GM21786 (cell line): Measurements from ENCODE around the gene IL5.
"Not testable (repeated sequence)": the region's sequence is repeated elsewhere in the genome, so short reads cannot be mapped to it uniquely, and the experiment has no call there.

Experiments used
- ATAC-seq: cut with Tn5 transposase; IDR thresholded peaks from one replicate; pipeline ENCODE4 v1.9.1; 2021; ENCODE audit not compliant: unreplicated experiment

IL5 gene

DNA sequence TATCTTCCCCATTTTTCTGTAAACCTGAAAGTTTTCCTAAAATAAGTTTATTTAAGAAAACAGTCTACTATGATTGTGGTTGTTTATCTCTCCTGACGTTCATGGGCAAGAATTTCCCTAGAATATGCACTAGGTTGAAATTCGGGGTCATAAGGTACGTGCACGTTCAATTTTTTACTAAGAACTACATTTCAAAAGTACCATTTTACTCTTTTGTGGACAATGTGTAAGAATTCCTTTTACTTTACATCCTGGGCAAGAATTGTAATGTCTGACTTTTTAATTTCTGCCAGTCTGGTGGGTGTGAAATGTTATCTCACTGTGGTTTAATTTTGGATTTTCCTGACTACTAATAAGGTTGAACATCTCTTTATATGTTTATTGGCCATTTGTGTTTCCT lies 12.4 kb downstream of the IL5 start:
- no peak for ATAC-seq

DNA sequence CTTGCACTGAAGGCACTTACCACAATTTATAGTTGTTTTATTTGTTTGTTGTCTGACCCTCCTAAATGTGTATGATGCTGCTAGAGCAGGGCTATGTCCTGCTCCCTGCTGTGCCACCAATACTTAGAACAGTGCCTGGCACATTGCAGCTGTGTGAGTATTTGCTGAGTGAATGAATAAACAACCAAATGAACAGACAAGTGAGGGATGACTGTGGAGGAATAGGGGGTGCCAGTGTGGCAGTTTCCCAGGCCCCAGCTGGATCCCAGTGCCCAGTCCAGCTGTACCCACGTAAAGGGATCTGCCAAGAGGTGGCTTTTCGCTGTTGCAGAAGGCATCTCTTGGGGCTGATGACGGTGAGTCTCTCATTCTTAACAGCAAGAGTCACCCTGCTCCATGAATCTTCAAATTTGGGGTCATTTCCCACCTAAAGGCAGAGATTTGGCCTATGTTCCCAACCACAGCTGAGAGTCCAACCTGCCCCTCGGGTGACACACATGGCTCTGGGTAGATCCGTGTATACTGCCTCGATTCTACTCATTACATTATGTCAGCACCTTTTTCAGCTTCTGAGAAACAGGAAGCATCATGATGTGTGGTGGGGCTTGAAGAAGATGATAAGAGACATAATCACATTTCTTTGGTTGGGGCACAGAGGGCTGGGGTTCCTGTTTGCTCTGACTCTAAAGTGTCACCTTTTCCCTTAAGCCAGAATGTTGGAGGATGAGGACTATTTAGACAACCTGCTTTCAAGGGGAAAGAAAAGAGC lies 14.3 kb downstream of the IL5 start:
- no peak for ATAC-seq

DNA sequence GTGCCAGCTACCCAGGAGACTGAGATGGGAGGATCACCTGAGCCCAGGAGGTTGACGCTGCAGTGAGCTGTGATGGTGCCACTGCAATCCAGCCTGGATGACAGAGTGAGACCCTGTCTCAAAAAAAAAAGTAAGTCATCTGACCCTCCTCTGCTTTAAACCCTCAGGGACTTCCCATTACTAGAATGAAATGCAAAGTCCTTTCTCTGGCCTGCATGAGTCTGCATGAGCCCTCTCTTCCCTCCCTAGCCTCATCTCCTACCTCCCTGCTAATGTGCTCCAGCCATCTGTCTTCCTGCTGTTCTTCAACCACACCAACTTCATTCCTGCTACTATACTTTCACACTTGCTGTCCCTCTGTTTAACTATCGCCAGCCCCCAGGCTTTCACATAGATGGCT lies 15.3 kb downstream of the IL5 start:
- no peak for ATAC-seq

DNA sequence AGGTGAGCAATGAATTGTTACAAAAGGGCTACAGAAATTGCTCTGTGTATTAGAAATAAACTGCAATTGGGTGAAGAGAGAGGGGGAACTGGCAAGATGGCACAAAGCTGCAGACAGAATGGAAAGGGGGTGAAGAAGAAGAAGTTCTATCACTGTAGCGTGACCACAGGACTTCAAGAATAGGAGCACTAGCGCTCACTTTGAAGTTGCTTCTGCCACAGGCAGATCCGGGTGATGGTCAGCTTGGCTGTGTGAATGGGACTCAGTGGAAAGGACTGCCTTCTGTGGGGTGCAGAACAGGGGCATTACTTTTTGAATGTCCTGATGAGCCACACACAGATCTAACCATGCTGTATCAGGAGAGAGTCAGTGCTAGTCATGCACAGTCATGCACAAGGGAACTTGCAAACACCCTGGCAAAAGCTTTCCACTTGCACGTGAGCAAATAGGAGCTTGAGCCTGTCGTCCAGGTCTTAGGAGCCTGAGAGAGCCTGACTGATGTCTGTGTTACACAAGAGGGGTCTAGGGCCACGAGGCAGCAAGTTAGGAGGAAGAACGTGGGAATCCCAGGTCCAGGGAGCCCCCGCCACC lies 16.3 kb downstream of the IL5 start:
- no peak for ATAC-seq

DNA sequence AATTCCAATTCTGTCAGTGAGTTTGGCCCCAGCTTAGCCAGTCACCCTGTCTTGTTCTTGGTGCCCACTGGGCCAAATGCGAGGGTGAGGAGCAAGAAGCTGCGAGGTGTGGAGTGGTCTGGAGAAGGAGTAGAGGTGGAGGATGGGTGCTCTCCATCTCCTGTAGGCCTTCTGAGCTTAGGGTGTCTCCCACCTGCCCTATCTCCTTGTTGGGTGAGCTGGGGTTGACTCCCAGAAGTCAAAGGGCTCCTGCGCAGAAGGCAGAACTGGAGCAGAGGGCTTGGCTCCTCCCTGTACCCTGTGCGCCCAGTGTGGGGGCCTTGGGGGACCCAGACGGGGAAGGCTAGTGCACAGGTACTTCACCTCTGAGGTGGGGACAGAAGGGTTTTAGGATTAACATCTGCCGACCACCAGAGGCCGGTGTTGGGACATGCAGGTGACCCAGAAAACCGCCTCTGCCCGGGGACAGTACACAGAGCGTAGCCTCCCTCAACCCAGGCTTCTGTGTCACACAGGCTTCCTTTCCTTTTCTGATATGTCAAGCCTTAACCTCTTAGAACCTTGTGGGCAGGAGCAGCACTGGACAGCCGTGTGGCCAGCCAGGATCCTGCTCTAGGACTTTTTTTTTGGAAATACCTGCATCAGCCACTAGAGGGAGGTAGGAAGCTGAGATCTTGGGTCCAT lies 16.9 kb downstream of the IL5 start:
- ATAC-seq, result peak; percentile 41

DNA sequence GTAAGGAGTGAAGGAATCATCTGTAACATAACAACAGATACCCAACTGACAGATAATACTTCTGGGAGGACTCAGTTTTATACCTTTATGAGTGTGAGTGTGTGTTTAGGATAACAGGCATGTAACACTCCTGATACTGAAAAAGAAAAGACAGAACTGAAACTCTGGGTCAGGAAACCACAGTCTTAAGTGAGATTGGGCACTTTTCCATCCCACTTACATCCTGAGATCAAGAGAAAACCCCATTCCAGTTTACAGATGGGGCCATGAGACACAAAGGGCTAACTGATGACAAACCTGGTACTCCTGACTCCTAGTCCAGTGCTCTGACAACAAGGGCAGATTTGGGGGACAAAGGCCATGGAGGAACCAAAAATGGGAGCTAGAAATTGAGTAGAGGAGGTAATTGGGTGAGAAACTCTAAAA lies 18.0 kb downstream of the IL5 start:
- peak; percentile 70 for ATAC-seq

DNA sequence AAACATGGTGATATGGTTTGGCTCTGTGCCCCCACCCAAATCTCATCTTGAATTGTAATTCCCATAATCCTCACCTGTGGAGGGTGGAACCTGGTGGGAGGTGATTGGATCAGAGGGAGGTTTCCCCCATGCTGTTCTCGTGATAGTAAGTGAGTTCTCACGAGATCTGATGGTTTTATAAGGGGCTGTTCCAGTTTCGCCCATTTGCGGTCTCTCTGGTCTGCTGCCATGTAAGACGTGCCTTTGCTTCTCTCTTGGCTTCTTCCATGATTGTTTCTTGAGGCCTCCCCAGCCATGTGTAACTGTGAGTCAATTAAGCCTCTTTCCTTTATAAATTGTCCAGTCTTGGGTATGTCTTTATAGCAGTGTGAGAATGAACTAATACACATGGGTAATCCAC lies 18.4 kb downstream of the IL5 start:
- ATAC-seq, result not testable (repeated sequence)

DNA sequence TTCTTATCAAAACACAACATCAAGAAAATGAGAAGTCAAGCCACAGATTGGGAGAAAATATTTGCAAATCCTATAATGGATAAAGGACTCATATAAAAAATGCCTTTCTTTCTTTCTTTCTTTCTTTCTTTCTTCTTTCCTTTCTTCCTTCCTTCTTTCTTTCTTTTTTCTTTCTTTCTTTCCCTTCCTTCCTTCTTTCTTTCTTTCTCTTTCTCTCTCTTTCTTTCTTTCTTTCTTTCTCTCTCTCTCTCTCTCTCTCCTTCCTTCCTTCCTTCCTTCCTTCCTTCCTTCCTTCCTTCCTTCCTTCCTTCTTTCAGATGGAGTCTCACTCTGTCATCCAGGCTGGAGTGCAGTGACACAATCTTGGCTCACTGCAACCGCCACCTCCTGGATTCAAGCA lies 21.3 kb downstream of the IL5 start:
- ATAC-seq, result not testable (repeated sequence)

DNA sequence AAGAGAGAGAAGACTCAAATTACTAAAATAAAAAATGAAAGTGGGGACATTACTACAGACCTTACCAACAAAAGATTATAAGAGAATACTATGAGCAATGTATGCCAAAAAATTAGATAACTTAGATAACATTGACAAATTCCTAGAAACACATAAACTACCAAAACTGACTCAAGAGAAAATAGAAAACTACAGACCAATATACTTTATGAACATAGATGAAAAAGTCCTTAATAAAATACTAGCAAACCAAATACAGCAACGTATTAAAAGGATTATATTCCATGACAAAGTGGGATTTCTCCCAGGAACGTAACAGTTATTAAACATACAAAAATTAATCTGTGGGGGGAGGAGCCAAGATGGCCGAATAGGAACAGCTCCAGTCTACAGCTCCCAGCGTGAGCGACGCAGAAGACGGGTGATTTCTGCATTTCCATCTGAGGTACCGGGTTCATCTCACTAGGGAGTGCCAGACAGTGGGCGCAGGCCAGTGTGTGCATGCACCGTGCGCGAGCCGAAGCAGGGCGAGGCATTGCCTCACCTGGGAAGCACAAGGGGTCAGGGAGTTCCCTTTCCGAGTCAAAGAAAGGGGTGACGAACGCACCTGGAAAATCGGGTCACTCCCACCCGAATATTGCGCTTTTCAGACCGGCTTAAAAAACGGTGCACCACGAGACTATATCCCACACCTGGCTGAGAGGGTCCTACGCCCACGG lies 29.5 kb downstream of the IL5 start:
- ATAC-seq, result not testable (repeated sequence)

DNA sequence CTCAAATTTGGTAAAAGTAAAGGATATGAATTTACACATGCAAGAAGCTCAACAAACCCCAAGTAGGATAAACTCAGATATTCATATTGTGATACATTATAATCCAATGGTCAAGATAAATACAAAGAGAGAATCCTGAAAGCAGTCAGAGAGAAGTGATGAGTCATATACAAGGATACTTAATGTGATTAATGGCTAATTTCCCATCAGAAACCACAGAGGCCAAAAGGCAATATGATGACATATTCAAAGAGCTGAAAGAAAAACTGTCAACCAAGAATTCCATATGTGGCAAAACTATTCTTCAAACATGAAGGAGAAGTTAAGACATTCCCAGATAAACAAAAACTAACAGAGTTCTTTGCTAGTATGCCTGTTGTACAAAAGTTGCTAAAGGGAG lies 33.2 kb downstream of the IL5 start:
- no peak for ATAC-seq

DNA sequence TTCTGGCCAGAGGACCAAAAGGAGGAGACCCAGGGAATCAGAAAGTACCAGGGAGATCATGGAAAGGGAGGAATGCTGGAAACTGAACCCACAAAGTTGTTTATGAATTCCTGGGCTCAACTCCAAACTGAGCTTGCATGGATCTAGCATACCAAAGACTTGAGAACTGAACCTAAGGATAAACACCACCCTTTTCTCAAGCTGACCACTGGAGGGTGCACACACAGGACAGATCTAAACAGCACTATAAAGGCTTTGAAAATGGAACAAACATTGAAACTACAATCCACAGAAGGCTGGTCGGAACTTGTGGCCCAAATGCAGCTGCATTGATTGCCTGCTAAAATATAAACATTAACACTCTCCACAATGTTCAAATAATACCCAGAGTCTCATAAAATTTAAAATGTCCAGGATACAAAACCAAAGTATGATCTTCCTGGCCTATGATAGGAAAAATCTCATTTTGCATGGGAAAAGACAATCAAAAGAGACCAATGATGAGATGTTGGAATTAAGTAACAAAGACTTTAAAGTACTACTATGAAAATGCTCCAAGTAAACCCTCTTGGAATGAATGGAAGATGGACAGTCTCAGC lies 37.1 kb downstream of the IL5 start:
- ATAC-seq, result peak; percentile 51

DNA sequence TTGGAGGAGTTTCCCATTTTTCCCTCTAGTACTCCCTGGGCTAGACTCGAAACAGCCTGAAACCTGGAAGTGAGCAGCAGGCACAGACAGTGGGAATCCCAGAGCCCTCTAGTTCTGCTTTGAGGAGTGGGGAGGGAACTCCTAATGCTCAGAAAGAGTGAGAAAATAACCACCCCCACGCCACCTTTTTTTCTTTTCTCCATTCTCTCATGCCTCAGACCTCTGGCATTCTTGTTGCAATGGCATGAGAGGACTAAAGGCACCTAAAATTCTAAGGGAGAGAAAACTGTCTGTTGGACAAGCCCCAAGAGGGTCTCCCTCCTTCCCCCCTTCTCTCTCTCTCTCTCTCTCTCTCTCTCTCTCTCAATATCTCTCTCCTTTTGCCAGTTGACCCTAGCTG lies 37.7 kb downstream of the IL5 start:
- no peak for ATAC-seq

DNA sequence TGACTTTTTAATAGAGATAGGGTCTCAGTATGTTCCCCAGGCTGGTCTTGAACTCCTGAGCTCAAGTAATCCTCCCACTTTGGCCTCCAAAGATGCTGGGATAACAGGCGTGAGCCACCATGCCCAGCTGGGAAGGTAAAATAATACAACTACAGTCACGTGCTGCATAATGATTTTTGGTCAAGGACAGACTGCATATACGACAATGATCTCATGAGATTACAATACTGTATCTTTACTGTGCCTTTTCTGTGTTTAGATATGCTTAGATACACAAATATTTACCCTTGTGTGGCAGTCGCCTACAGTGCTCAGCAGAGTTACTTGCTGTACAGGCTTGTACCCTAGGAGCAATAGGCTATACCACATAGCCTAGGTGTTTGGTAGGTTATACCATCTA lies 38.6 kb downstream of the IL5 start:
- no peak for ATAC-seq

DNA sequence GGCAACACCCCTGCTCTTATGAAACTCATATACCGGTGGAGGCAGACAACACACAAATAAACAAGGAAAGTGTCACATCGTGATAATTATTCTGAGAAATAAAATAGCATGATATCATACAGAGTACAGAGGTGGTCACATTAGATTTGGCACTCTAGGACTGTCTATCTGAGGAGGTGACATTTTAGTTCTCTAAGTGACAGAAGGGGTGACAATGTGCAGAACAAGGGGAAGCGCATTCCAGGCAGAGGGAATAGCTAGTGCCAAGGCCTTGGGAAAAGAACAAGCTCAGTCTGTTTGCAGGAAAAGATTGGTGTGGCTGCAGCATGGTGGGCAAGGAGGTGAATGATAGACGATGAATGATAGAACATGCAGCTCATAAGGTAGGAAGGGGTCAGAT lies 40.1 kb downstream of the IL5 start:
- ATAC-seq, result no peak

DNA sequence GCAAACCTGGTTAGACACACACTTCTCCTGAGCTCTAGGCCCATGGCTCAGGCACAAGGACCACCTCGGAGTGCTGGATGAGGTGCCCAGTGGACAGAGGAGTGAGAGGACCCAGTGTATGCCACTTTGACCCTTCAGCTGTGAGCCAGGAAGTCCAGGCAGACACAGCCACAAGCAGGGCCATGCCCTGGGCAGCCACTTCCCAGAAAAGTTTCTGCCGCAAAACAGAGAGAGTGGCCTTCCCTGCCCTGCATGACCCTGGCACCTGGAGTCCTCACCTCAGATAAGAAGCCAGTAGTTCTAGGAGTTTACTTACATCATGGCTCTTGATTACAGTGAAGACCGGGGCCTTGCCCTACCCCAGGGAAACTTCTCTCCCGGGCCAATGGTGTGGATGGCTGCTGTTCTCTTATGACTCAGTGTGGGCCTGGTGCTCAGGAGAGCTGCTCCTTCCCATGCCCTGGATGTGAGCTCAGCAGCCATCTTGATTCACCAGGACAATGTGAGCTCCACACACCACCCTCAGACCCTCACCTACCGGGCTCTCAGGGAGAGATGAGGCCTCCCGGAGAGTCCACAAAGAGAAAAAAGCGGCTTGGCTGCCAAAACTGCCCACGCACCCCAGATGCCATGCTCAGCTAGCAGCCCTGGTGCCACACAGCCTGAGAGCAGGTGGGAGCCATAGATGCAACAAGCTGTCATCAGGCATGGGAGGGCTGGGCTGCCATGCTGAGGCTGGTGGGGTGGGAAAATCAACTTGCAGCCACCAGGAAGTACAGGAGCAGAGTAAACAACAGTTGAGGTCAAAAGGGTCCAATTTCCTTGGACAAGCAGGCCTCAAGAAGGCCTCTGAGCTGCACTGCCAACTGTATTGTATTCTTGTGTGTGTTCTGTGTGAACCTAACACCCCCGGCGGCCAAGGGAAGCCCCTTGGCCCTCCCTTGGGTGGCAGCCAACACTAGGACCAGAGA lies 41.1 kb downstream of the IL5 start:
- ATAC-seq, result no peak

DNA sequence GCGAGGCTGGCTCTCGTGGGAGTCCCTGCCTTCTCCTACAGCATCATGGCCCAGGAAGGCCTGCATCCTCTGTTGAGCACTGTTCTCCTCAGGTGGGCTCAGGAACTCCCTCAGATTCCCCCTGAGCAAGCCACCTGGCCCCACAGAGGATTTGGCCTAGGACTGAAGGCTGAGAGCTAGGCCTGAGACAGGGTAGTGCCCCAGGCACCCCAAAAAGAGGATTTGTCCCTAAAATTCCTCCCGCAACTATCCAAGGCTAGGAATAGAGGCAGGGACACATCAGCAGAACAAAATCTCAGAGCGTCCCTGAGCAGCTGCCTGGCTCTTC lies 41.7 kb downstream of the IL5 start:
- no peak for ATAC-seq

DNA sequence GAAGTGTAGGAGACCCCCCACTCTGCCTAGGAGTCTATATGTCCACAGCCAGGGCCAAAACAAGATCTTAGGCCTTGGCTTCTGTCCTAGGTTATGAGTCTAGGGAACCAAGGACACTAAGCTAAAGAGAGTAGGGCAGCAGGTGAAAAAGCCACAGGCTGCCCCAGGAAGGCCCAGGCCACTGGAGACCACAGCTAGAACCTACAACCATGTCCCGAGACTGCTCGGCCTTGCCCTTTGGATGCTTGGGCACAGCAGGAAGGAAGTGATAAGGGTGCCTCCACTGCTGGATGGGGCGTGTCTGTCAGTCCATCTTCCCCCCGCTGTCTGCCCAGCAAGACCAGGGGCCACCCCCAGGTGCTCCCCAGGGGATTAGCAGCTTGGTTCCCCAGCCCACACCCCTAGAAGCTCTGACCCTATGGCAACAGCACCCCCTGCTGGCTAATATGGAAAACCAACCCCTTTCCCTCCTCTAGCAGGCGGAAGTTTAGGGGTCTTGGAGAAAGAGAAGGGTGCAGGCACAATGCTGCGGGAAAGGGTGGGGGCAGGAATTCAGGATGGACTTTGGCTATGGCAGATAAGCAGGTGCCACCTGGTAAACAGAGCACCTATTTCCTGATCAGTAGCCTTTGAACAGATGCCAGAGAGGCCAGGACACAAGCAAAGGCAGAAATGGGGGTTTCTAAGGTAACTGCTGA lies 42.2 kb downstream of the IL5 start:
- ATAC-seq, result peak; percentile 36

DNA sequence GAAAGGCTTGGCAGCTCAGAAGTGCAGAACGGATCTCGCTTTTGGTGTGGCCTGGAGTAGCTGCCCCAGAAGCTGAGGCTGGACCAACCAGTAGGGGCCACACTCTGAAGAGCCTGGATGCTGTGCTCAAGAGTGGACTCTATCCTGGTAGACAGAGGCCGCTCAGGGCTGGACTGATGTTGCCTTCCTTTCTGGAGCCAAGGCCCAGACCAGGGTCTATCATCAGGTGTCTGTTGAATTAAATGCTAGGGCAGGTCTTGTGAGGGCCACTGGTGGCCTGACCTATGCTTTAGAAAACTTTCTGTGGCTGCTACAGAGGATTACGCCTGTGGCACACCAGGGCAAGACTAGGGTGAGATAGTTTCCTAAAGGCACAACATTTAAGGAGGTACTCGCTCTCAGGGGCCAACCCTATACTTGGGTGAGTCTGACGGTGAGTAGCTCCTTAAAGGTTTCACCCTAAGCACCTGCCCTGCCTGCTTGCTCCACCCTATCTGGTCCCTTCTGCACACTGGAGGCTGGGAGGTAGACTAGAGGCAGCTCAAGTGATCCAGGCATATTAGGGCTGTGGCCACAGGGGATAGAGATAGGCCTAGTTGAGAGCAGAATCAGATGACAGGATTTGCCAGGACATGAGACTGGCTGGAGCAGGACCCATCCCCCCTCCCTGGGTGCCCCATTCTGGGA lies 42.9 kb downstream of the IL5 start:
- ATAC-seq, result no peak
